ENCODE data around the gene CPEB3.
"Not testable (repeated sequence)": the region's sequence is repeated elsewhere in the genome, so short reads cannot be mapped to it uniquely, and the experiment has no call there.

The CPEB3 gene

GRCh38 chr10:92290837-92291615 is at the start of gene CPEB3, which contains the start of gene MARCHF5:
TSS of gene CPEB3 (minus strand) at chr10:92291078. CDS start at chr10:92240350, 50,728 bp downstream.
TSS of gene MARCHF5 (plus strand) at chr10:92291167. CDS start at chr10:92291495, 328 bp downstream.
- DNase-seq (ENCODE audit: low read depth in 3 of 3, low spot score in 1 of 3), result peak; percentile 71 to 78 (median 76)

- DNase-seq (ENCODE audit: low read depth in 3 of 3, low spot score in 1 of 3), result not testable (repeated sequence)
Observed at GRCh38 chr10:92329927-92330326, 39.0 kb upstream of the CPEB3 start.

- no peak for DNase-seq (ENCODE audit: low read depth in 3 of 3, low spot score in 1 of 3)
Observed at GRCh38 chr10:92328993-92329392, 38.1 kb upstream of the CPEB3 start.

- DNase-seq (ENCODE audit: low read depth in 3 of 3, low spot score in 1 of 3), result no peak
Observed at GRCh38 chr10:92327445-92328433, 36.9 kb upstream of the CPEB3 start.

GRCh38 chr10:92323079-92323478 is 32.2 kb upstream of the CPEB3 start:
- DNase-seq (ENCODE audit: low read depth in 3 of 3, low spot score in 1 of 3), result no peak

- no peak for DNase-seq (ENCODE audit: low read depth in 3 of 3, low spot score in 1 of 3)
Observed at GRCh38 chr10:92316610-92317009, 25.7 kb upstream of the CPEB3 start.

- DNase-seq (ENCODE audit: low read depth in 3 of 3, low spot score in 1 of 3), result no peak
Observed at GRCh38 chr10:92313750-92314149, 22.9 kb upstream of the CPEB3 start.

GRCh38 chr10:92309272-92309671 is 18.4 kb upstream of the CPEB3 start:
- no peak for DNase-seq (ENCODE audit: low read depth in 3 of 3, low spot score in 1 of 3)

- DNase-seq (ENCODE audit: low read depth in 3 of 3, low spot score in 1 of 3), result no peak
Observed at GRCh38 chr10:92305133-92306072, 14.5 kb upstream of the CPEB3 start.

GRCh38 chr10:92304061-92304460 is 13.2 kb upstream of the CPEB3 start:
- no peak for DNase-seq (ENCODE audit: low read depth in 3 of 3, low spot score in 1 of 3)

- DNase-seq (ENCODE audit: low read depth in 3 of 3, low spot score in 1 of 3), result no peak
Observed at GRCh38 chr10:92303096-92303495, 12.2 kb upstream of the CPEB3 start.

- no peak for DNase-seq (ENCODE audit: low read depth in 3 of 3, low spot score in 1 of 3)
Observed at GRCh38 chr10:92298487-92298886, 7.6 kb upstream of the CPEB3 start.

- peak in 1 of 3 donors; percentile 1 for DNase-seq (ENCODE audit: low read depth in 3 of 3, low spot score in 1 of 3)
Observed at GRCh38 chr10:92291921-92292845, 1.3 kb upstream of the CPEB3 start.

- DNase-seq (ENCODE audit: low read depth in 3 of 3, low spot score in 1 of 3), result no peak
Observed at GRCh38 chr10:92291616-92291865, 663 bp upstream of the CPEB3 start.

GRCh38 chr10:92290076-92290836 is 622 bp downstream of the CPEB3 start:
- peak in 1 of 3 donors; percentile 14 for DNase-seq (ENCODE audit: low read depth in 3 of 3, low spot score in 1 of 3)

- no peak for DNase-seq (ENCODE audit: low read depth in 3 of 3, low spot score in 1 of 3)
Observed at GRCh38 chr10:92284112-92284704, 6.7 kb downstream of the CPEB3 start.

GRCh38 chr10:92278996-92279696 is 11.7 kb downstream of the CPEB3 start:
- no peak for DNase-seq (ENCODE audit: low read depth in 3 of 3, low spot score in 1 of 3)

- DNase-seq (ENCODE audit: low read depth in 3 of 3, low spot score in 1 of 3), result no peak
Observed at GRCh38 chr10:92274071-92274470, 16.8 kb downstream of the CPEB3 start.

Data from stimulated activated CD4-positive, alpha-beta T cell treated with anti-CD3 and anti-CD28 coated beads, TNF-alpha, amount 100 ng/mL, for 1 hour (primary cell).